ENCODE measurements around the gene OBSCN. TPM values are rescaled to one million over a fixed set of nuclear protein-coding genes. Genes with fewer than 3 reads are reported as not detected.

The OBSCN gene
- total and polyA plus RNA-seq, 12 donors: 176 to 639 (median 407) TPM

DNA sequence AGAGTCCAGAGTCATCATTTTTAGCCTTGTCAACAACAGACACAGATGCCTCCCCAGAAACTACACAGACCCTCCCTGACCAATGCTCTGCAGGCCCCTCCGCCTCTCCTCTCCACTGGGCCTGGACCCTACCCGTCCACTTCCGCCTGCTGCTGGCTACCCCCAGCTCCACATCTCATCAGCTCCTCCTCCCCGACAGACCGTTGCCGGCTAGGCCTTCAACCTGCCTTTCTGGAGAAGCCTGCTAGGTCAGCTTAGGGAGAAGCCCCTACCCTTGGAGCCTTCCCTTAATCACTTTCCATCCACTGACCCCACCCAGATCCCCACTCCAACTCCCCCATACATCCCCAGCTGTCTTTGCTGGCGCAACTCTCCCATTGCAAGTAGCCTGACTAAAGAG, 207.4 kb downstream of the OBSCN start:
- H3K4me3 ChIP-seq: no peak overlapping the region
- peaks cover 0 to 61% (median 33%) of the 10 kb centered on the region in 7 donors for H3K27me3 ChIP-seq
- DNase-seq (no peak), ATAC-seq (peak in 4 of 8 donors; percentile 13 to 19 (median 16))
- 45 to 63% methylated on average over 7 of the region's 7 CpGs for WGBS, 2 donors
- intact Hi-C loops (cut with DNase I): no loop called here
- peaks cover 0 to 8% (median 0%) of the 10 kb centered on the region in 9 donors for H3K36me3 ChIP-seq
- H3K9me3 ChIP-seq: no peaks in the 10 kb centered on the region
- peaks cover 8 to 23% (median 15%) of the 10 kb centered on the region in 9 donors for H3K4me1 ChIP-seq
- TF ChIP-seq, protein P1, sequence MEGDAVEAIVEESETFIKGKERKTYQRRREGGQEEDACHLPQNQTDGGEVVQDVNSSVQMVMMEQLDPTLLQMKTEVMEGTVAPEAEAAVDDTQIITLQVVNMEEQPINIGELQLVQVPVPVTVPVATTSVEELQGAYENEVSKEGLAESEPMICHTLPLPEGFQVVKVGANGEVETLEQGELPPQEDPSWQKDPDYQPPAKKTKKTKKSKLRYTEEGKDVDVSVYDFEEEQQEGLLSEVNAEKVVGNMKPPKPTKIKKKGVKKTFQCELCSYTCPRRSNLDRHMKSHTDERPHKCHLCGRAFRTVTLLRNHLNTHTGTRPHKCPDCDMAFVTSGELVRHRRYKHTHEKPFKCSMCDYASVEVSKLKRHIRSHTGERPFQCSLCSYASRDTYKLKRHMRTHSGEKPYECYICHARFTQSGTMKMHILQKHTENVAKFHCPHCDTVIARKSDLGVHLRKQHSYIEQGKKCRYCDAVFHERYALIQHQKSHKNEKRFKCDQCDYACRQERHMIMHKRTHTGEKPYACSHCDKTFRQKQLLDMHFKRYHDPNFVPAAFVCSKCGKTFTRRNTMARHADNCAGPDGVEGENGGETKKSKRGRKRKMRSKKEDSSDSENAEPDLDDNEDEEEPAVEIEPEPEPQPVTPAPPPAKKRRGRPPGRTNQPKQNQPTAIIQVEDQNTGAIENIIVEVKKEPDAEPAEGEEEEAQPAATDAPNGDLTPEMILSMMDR (IDR thresholded peaks at IDR 0.05): no peak
- H3K27ac ChIP-seq: no peak overlapping the region

DNA sequence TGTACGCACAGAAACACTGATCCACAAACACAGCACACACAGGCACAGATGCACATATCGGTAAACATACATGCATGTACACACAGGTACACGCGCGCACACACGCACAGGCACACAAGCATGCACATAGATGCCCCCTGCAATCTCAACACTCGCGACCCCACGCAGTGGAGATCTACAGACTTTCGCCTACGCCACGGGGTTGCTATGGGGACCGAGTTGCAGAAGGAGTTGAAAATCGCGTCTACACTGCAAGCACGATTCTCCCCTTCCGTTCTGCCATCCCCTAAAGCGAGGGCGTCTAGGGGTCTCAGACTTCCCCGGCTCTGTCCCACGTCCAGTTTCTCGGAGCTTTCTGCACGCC, 208.0 kb downstream of the OBSCN start:
- Histone ChIP-seq H3K27ac (peak overlapping the region in 1 of 10 donors; percentile 39), H3K9me3 (no peaks in the 10 kb centered on the region), H3K27me3 (peaks cover 0 to 67% (median 33%) of the 10 kb centered on the region in 7 donors), H3K36me3 (peaks cover 0 to 8% (median 0%) of the 10 kb centered on the region in 9 donors), H3K4me1 (peaks cover 8 to 23% (median 15%) of the 10 kb centered on the region in 9 donors), H3K4me3 (peak overlapping the region in 9 of 10 donors; percentile 29 to 61 (median 50))
- WGBS, 2 donors: 18 to 22% methylated on average over 23 of the region's 23 CpGs
- intact Hi-C loops (cut with DNase I): no loop called here
- DNase-seq (no peak), ATAC-seq (peak in 3 of 8 donors; percentile 4 to 19 (median 11))
- TF ChIP-seq, protein P1 (IDR thresholded peaks at IDR 0.05): no peak

- Histone ChIP-seq H3K36me3 (peaks cover 0 to 3% (median 0%) of the 10 kb centered on the region in 9 donors), H3K27ac (peak within 1 kb of the TSS in 1 of 10 donors; percentile 39), H3K4me3 (peak within 1 kb of the TSS; percentile 23 to 61 (median 50)), H3K9me3 (no peaks in the 10 kb centered on the region), H3K27me3 (peaks cover 0 to 71% (median 33%) of the 10 kb centered on the region in 7 donors), H3K4me1 (peaks cover 8 to 23% (median 15%) of the 10 kb centered on the region in 9 donors)
- DNase-seq (no peak), ATAC-seq (peak; percentile 19 to 66 (median 47))
- WGBS, 2 donors: 1% methylated on average over 54 to 59 of the region's 59 CpGs
- intact Hi-C loops (cut with DNase I): no loop called here
- TF ChIP-seq, protein P1 (IDR thresholded peaks at IDR 0.05): peak in 5 of 9 donors; percentile 17 to 35 (median 25)
Observed at GRCh38 chr1:228416217-228416933, 208.5 kb downstream of the OBSCN start, which contains the start of gene TRIM17. TRIM17 (minus strand) TSS chr1:228416861; CDS start chr1:228415072, 1,789 bp downstream.

- no peak overlapping the region for H3K27ac ChIP-seq
- peak overlapping the region in 3 of 10 donors; percentile 50 to 61 (median 52) for H3K4me3 ChIP-seq
- DNase-seq: no peak
- intact Hi-C loops (cut with DNase I): no loop called here
- peaks cover 8 to 23% (median 15%) of the 10 kb centered on the region in 9 donors for H3K4me1 ChIP-seq
- TF ChIP-seq, protein P1 (IDR thresholded peaks at IDR 0.05): no peak
- 23 to 27% methylated on average over 12 of the region's 12 CpGs for WGBS, 2 donors
- no peaks in the 10 kb centered on the region for H3K36me3 ChIP-seq
- peak in 2 of 8 donors; percentile 5 to 10 for ATAC-seq
- H3K27me3 ChIP-seq: peaks cover 0 to 77% (median 33%) of the 10 kb centered on the region in 7 donors
- no peaks in the 10 kb centered on the region for H3K9me3 ChIP-seq
Observed at GRCh38 chr1:228417061-228417460, 209.2 kb downstream of the OBSCN start.
